ENCODE data around the gene NHLRC4. TPM values are rescaled to one million over a fixed set of nuclear protein-coding genes. Genes with fewer than 3 reads are reported as not detected.

NHLRC4 gene
- polyA plus RNA-seq, 3 donors = 0.29 to 0.57 (median 0.36) TPM

GRCh38 chr16:520847-521246, 46.0 kb upstream of the NHLRC4 start:
- H3K27ac Mint-ChIP-seq = no peak overlapping the region
- Histone ChIP-seq H3K36me3 (replicated peaks in 1 of 2; ENCODE audit: control insufficient read depth in 1 of 2, insufficient read depth in 2 of 2, low read length in 2 of 2) (peaks cover 0 to 5% of the 10 kb centered on the region in 2 donors), H2AFZ (ENCODE audit: insufficient read depth, low read depth, low read length, poor library complexity, severe bottlenecking) (no peak overlapping the region), H3K9ac (ENCODE audit: insufficient read depth, low read length, poor library complexity, severe bottlenecking) (no peak overlapping the region), H3K79me2 (ENCODE audit: insufficient read depth, low read length) (no peaks in the 10 kb centered on the region), H3K4me2 (replicated peaks; ENCODE audit: extremely low read depth, low read length, poor library complexity, severe bottlenecking) (no peak overlapping the region), H3K4me3 (replicated peaks in 1 of 3; ENCODE audit: low read depth in 2 of 3, low read length in 3 of 3) (no peak overlapping the region), H3K4me1 (ENCODE audit: control insufficient read depth in 1 of 2, insufficient read depth in 2 of 2, low read length in 2 of 2) (peaks cover 2 to 10% of the 10 kb centered on the region in 2 donors), H3K27ac (ENCODE audit: low read depth in 1 of 2, low read length in 2 of 2) (no peak overlapping the region), H3K27me3 (ENCODE audit: control insufficient read depth in 2 of 2, insufficient read depth in 2 of 2, low read length in 2 of 2) (no peaks in the 10 kb centered on the region), H4K20me1 (ENCODE audit: insufficient read depth, low read length) (no peaks in the 10 kb centered on the region), H3K9me3 (replicated peaks in 1 of 2; ENCODE audit: control insufficient read depth in 1 of 2, insufficient read depth in 1 of 2, low read length in 2 of 2) (no peaks in the 10 kb centered on the region)
- intact Hi-C loops (cut with micrococcal nuclease) = no loop called here
- H3K9me3 Mint-ChIP-seq = no peaks in the 10 kb centered on the region
- 97% methylated on average over 7 of the region's 13 CpGs for WGBS (ENCODE audit: insufficient coverage)
- H3K4me3 Mint-ChIP-seq = no peak overlapping the region
- peaks cover 0 to 4% of the 10 kb centered on the region in 2 donors for H3K36me3 Mint-ChIP-seq
- TF ChIP-seq CTCF (IDR thresholded peaks at IDR 0.05) = no peak
- no peak for DNase-seq
- H3K27me3 Mint-ChIP-seq (ENCODE audit: low read depth in 3 of 3) = peaks cover 0 to 2% (median 0%) of the 10 kb centered on the region in 3 donors
- peaks cover 8% of the 10 kb centered on the region for H3K4me1 Mint-ChIP-seq

- H3K9me3 Mint-ChIP-seq = no peaks in the 10 kb centered on the region
- Histone ChIP-seq H3K27ac (ENCODE audit: low read depth in 1 of 2, low read length in 2 of 2) (no peak overlapping the region), H3K4me3 (replicated peaks in 1 of 3; ENCODE audit: low read depth in 2 of 3, low read length in 3 of 3) (no peak overlapping the region), H3K36me3 (replicated peaks in 1 of 2; ENCODE audit: control insufficient read depth in 1 of 2, insufficient read depth in 2 of 2, low read length in 2 of 2) (no peaks in the 10 kb centered on the region), H3K79me2 (ENCODE audit: insufficient read depth, low read length) (peaks cover 5% of the 10 kb centered on the region), H3K4me1 (ENCODE audit: control insufficient read depth in 1 of 2, insufficient read depth in 2 of 2, low read length in 2 of 2) (peaks cover 9 to 17% of the 10 kb centered on the region in 2 donors), H3K4me2 (replicated peaks; ENCODE audit: extremely low read depth, low read length, poor library complexity, severe bottlenecking) (no peak overlapping the region), H2AFZ (ENCODE audit: insufficient read depth, low read depth, low read length, poor library complexity, severe bottlenecking) (no peak overlapping the region), H3K9ac (ENCODE audit: insufficient read depth, low read length, poor library complexity, severe bottlenecking) (no peak overlapping the region), H4K20me1 (ENCODE audit: insufficient read depth, low read length) (peaks cover 6% of the 10 kb centered on the region), H3K9me3 (replicated peaks in 1 of 2; ENCODE audit: control insufficient read depth in 1 of 2, insufficient read depth in 1 of 2, low read length in 2 of 2) (no peaks in the 10 kb centered on the region), H3K27me3 (ENCODE audit: control insufficient read depth in 2 of 2, insufficient read depth in 2 of 2, low read length in 2 of 2) (no peaks in the 10 kb centered on the region)
- H3K27ac Mint-ChIP-seq = peak overlapping the region in 1 of 7 donors; percentile 53
- TF ChIP-seq CTCF (IDR thresholded peaks at IDR 0.05) = no peak
- no peak overlapping the region for H3K4me3 Mint-ChIP-seq
- no peak for DNase-seq
- intact Hi-C loops (cut with micrococcal nuclease) = no loop called here
- peaks cover 16% of the 10 kb centered on the region for H3K4me1 Mint-ChIP-seq
- no peaks in the 10 kb centered on the region for H3K36me3 Mint-ChIP-seq
- peaks cover 0 to 2% (median 0%) of the 10 kb centered on the region in 3 donors for H3K27me3 Mint-ChIP-seq (ENCODE audit: low read depth in 3 of 3)
- 95% methylated on average over 21 of the region's 34 CpGs for WGBS (ENCODE audit: insufficient coverage)
Measured at GRCh38 chr16:521381-522210, 45.2 kb upstream of the NHLRC4 start.

All from CD14-positive monocyte (primary cell).